Panc1 (cell line): ENCODE results near the gene IFNA13. TPM values are rescaled to one million over a fixed set of nuclear protein-coding genes. Genes with fewer than 3 reads are reported as not detected.

Source experiments
- ATAC-seq: fragments of 200-7000 bp; cut with Tn5 transposase; 2 replicates; pipeline ENCODE4 v1.9.1; 2020; ENCODE audit warnings: mild to moderate bottlenecking, moderate library complexity
- Bru-seq: library from RNA; stranded (reverse); fragments of 400-500 nt; gene quantifications from one replicate; lab custom pipeline; 2021; lab: Mats Ljungman, UMichigan
- BruChase-seq, 2 experiments: library from RNA; stranded (reverse); fragments of 400-500 nt; gene quantifications; one replicate each; lab custom pipeline; 2021; lab: Mats Ljungman, UMichigan
- BruUV-seq: library from RNA; stranded (reverse); fragments of 400-500 nt; replicated peaks from 2 replicates; lab custom pipeline; 2021; lab: Mats Ljungman, UMichigan
- CTCF ChIA-PET: fragments of 300-600 bp; sonication (Branson Sonifier 250); formaldehyde crosslinking; loops from one replicate; lab custom pipeline; 2022; ENCODE audit warnings: antibody characterized with exemption; lab: Charles Lee
- POLR2A ChIA-PET: fragments of 300-600 bp; sonication (Branson Sonifier 250); formaldehyde crosslinking; loops from one replicate; lab custom pipeline; 2022; ENCODE audit warnings: antibody characterized with exemption; lab: Charles Lee
- DNase-seq: peaks from one replicate; pipeline ENCODE4 v3.0.0-alpha.2; 2010; ENCODE audit warnings: low read depth, low spot score
- H3K27ac ChIP-seq: 2 replicates; pipeline ENCODE4 v1.5.1; 2011; ENCODE audit warnings: mild to moderate bottlenecking, low read length, inconsistent platforms
- H3K27me3 ChIP-seq: fragments of 200-500 bp; sonication (Bioruptor generic); 2 replicates; pipeline ENCODE4 v1.6.0; 2014; ENCODE audit warnings: low read length, inconsistent platforms; ENCODE audit not compliant: control insufficient read depth, insufficient read depth
- H3K36me3 ChIP-seq: fragments of 200-500 bp; sonication (Bioruptor generic); 2 replicates; pipeline ENCODE4 v1.5.1; 2014; ENCODE audit warnings: inconsistent platforms, mild to moderate bottlenecking, low read length, moderate library complexity; ENCODE audit not compliant: control insufficient read depth, insufficient read depth
- H3K4me1 ChIP-seq: 2 replicates; pipeline ENCODE4 v1.5.1; 2011; ENCODE audit warnings: inconsistent platforms, mild to moderate bottlenecking, low read length, moderate library complexity; ENCODE audit not compliant: control insufficient read depth, insufficient read depth
- H3K4me3 ChIP-seq, 2 experiments: 2 replicates each; pipeline ENCODE4 v1.5.1; 2011 to 2012; ENCODE audit warnings: low read depth in 2 of 2, low read length in 2 of 2, mild to moderate bottlenecking in 2 of 2, inconsistent platforms in 1 of 2, moderate library complexity in 1 of 2
- H3K9me3 ChIP-seq: fragments of 200-500 bp; sonication (Bioruptor generic); 2 replicates; pipeline ENCODE4 v1.5.1; 2014; ENCODE audit warnings: low read depth, mild to moderate bottlenecking, inconsistent platforms, low read length, moderate library complexity; ENCODE audit not compliant: control insufficient read depth, insufficient read depth
- POLR2AphosphoS5 ChIP-seq: IDR thresholded peaks from 2 replicates; pipeline ENCODE4 v1.6.1; 2012; ENCODE audit warnings: mild to moderate bottlenecking, low read depth, low read length, moderate library complexity
- SIN3A ChIP-seq: IDR thresholded peaks from 2 replicates; pipeline ENCODE4 v1.6.1; 2012; ENCODE audit warnings: low read depth, mild to moderate bottlenecking, low read length, moderate library complexity, borderline replicate concordance; ENCODE audit not compliant: insufficient read depth
- TCF7L2 ChIP-seq: IDR thresholded peaks from 2 replicates; pipeline ENCODE4 v1.6.1; 2011; ENCODE audit warnings: mild to moderate bottlenecking, low read depth, low read length, inconsistent platforms
- in situ Hi-C: cut with HindIII; loops from 2 replicates; pipeline ENCODE4 v1.10.0; 2016; ENCODE audit warnings: low sequenced_read_pairs, low pct_unique_long_range_greater_than_20kb
- intact Hi-C: fragments of 100-400 bp; cut with micrococcal nuclease; formaldehyde crosslinking; loops from one replicate; pipeline ENCODE4 v1.10.0; 2022; ENCODE audit not compliant: unreplicated experiment
- long read RNA-seq: library from polyadenylated mRNA; unstranded; transcript quantifications from one replicate; pipeline ENCODE4 v2.0.0, GENCODE V29; 2021; ENCODE audit not compliant: unreplicated experiment
- polyA plus RNA-seq: library from polyadenylated mRNA; unstranded; fragments of >200 nt; gene quantifications from one replicate; pipeline ENCODE4 v1.2.1, GENCODE V29; 2012; ENCODE audit warnings: missing spikeins; ENCODE audit not compliant: insufficient read length
- total RNA-seq: library from RNA; stranded (reverse); gene quantifications from one replicate; pipeline ENCODE4 v1.2.1, GENCODE V29; 2021; ENCODE audit not compliant: unreplicated experiment
- TF ChIP-seq, protein P1 (sequence below): fragments of 450-650 bp; IDR thresholded peaks from 2 replicates; pipeline ENCODE4 v1.5.1; 2017; ENCODE audit warnings: mild to moderate bottlenecking
- TF ChIP-seq, protein P2 (sequence below), 2 experiments: IDR thresholded peaks; 2 replicates each; pipeline ENCODE4 v1.6.1; 2011 to 2012; ENCODE audit warnings: low read depth in 2 of 2, control low read depth in 1 of 2, low read length in 1 of 2, mild to moderate bottlenecking in 1 of 2, moderate library complexity in 1 of 2; ENCODE audit not compliant: insufficient read depth in 1 of 2

The IFNA13 gene
- not detected for total RNA-seq
- not detected for polyA plus RNA-seq
- Bru-seq, nascent RNA, result not detected
- BruChase-seq, experiment 1, labeled RNA remaining after a 2-hour chase, result percentile 12 among the genes with signal in this experiment
- BruChase-seq, experiment 2, labeled RNA remaining after a 6-hour chase, result not detected
- long read RNA-seq, result 0 reads

- TF ChIP-seq, protein P1, sequence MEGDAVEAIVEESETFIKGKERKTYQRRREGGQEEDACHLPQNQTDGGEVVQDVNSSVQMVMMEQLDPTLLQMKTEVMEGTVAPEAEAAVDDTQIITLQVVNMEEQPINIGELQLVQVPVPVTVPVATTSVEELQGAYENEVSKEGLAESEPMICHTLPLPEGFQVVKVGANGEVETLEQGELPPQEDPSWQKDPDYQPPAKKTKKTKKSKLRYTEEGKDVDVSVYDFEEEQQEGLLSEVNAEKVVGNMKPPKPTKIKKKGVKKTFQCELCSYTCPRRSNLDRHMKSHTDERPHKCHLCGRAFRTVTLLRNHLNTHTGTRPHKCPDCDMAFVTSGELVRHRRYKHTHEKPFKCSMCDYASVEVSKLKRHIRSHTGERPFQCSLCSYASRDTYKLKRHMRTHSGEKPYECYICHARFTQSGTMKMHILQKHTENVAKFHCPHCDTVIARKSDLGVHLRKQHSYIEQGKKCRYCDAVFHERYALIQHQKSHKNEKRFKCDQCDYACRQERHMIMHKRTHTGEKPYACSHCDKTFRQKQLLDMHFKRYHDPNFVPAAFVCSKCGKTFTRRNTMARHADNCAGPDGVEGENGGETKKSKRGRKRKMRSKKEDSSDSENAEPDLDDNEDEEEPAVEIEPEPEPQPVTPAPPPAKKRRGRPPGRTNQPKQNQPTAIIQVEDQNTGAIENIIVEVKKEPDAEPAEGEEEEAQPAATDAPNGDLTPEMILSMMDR, result no peak
- TF ChIP-seq, protein P2, sequence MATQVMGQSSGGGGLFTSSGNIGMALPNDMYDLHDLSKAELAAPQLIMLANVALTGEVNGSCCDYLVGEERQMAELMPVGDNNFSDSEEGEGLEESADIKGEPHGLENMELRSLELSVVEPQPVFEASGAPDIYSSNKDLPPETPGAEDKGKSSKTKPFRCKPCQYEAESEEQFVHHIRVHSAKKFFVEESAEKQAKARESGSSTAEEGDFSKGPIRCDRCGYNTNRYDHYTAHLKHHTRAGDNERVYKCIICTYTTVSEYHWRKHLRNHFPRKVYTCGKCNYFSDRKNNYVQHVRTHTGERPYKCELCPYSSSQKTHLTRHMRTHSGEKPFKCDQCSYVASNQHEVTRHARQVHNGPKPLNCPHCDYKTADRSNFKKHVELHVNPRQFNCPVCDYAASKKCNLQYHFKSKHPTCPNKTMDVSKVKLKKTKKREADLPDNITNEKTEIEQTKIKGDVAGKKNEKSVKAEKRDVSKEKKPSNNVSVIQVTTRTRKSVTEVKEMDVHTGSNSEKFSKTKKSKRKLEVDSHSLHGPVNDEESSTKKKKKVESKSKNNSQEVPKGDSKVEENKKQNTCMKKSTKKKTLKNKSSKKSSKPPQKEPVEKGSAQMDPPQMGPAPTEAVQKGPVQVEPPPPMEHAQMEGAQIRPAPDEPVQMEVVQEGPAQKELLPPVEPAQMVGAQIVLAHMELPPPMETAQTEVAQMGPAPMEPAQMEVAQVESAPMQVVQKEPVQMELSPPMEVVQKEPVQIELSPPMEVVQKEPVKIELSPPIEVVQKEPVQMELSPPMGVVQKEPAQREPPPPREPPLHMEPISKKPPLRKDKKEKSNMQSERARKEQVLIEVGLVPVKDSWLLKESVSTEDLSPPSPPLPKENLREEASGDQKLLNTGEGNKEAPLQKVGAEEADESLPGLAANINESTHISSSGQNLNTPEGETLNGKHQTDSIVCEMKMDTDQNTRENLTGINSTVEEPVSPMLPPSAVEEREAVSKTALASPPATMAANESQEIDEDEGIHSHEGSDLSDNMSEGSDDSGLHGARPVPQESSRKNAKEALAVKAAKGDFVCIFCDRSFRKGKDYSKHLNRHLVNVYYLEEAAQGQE (IDR thresholded peaks at IDR 0.05; ENCODE audit: insufficient read depth in 1 of 2, low read depth in 2 of 2, low read length in 1 of 2), result no peak
- TF ChIP-seq SIN3A (no peak), TCF7L2 (no peak), POLR2AphosphoS5 (no peak)
- H3K36me3 ChIP-seq, result no peaks in the 10 kb centered on the region
- ChIA-PET CTCF (no interaction called here), POLR2A (no interaction called here)
- intact Hi-C loops (no loop called here), in situ Hi-C loops (no loop called here)
- no peaks in the 10 kb centered on the region for H3K4me1 ChIP-seq
- DNase-seq (no peak), ATAC-seq (no peak)
- no peak within 1 kb of the TSS for H3K4me3 ChIP-seq
- BruUV-seq, result no TSS peak
- H3K27me3 ChIP-seq, result no peaks in the 10 kb centered on the region
- H3K27ac ChIP-seq, result no peak within 1 kb of the TSS
- no peaks in the 10 kb centered on the region for H3K9me3 ChIP-seq
These were observed at the start of gene IFNA13 for GRCh38 chr9:21367957-21368356. IFNA13 (minus strand) TSS chr9:21368057; CDS start chr9:21368010, 47 bp downstream.

- DNase-seq, result no peak
- H3K9me3 ChIP-seq, result no peaks in the 10 kb centered on the region
- H3K4me3 ChIP-seq, result no peak overlapping the region
- H3K27ac ChIP-seq, result no peak overlapping the region
- no peaks in the 10 kb centered on the region for H3K4me1 ChIP-seq
- no TSS peak for BruUV-seq
- ChIA-PET POLR2A (interaction anchor here (0.6 kb wide), 1 partner anchor 48 kb away, joined by 6 read pairs; no protein-coding TSS in a partner anchor), CTCF (no interaction called here)
- intact Hi-C loops (no loop called here), in situ Hi-C loops (no loop called here)
- ATAC-seq, result no peak
- H3K36me3 ChIP-seq, result no peaks in the 10 kb centered on the region
- H3K27me3 ChIP-seq, result no peaks in the 10 kb centered on the region
- TF ChIP-seq SIN3A, result no peak
- TF ChIP-seq, protein P2 (IDR thresholded peaks at IDR 0.05; ENCODE audit: insufficient read depth in 1 of 2, low read depth in 2 of 2, low read length in 1 of 2), result no peak
- no peak for TF ChIP-seq POLR2AphosphoS5
- TF ChIP-seq, protein P1, result no peak
- no peak for TF ChIP-seq TCF7L2
These were observed 47.8 kb upstream of the IFNA13 start for GRCh38 chr9:21415493-21416267.
